Glutamatergic neuron (in vitro differentiated cells): ENCODE results near the gene KLHDC8A. TPM values are rescaled to one million over a fixed set of nuclear protein-coding genes. Genes with fewer than 3 reads are reported as not detected.

Experiments used
- DNase-seq: peaks from one replicate; pipeline ENCODE4 v3.0.0; 2022
- H3K27ac Mint-ChIP-seq: one replicate; pipeline ENCODE4 v1.8.0; 2020; ENCODE audit warnings: mild to moderate bottlenecking, mixed read lengths, inconsistent platforms; ENCODE audit not compliant: unreplicated experiment
- H3K27me3 Mint-ChIP-seq: one replicate; pipeline ENCODE4 v1.8.0; 2020; ENCODE audit warnings: mild to moderate bottlenecking, moderate library complexity, mixed read lengths, inconsistent platforms; ENCODE audit not compliant: unreplicated experiment
- H3K36me3 Mint-ChIP-seq: one replicate; pipeline ENCODE4 v1.8.0; 2020; ENCODE audit warnings: mild to moderate bottlenecking, mixed read lengths, inconsistent platforms; ENCODE audit not compliant: unreplicated experiment
- H3K4me1 Mint-ChIP-seq: one replicate; pipeline ENCODE4 v1.8.0; 2020; ENCODE audit warnings: mild to moderate bottlenecking, low read depth, mixed read lengths, inconsistent platforms; ENCODE audit not compliant: unreplicated experiment
- H3K4me3 Mint-ChIP-seq: one replicate; pipeline ENCODE4 v1.8.0; 2020; ENCODE audit warnings: mild to moderate bottlenecking, mixed read lengths, inconsistent platforms; ENCODE audit not compliant: unreplicated experiment
- H3K9me3 Mint-ChIP-seq: one replicate; pipeline ENCODE4 v1.8.0; 2020; ENCODE audit warnings: mild to moderate bottlenecking, moderate library complexity, mixed read lengths, inconsistent platforms; ENCODE audit not compliant: unreplicated experiment
- total RNA-seq: library from RNA; stranded (reverse); fragmentation: NEBNext Ultra II Directional; extraction: Animal tissue kit (Norgen Biotek cat#: 25700); gene quantifications from one replicate; pipeline ENCODE4 v1.2.1, GENCODE V29; 2021; ENCODE audit not compliant: unreplicated experiment
- TF ChIP-seq, protein P1 (sequence below): fragments of 200-600 bp; sonication (generic); IDR thresholded peaks from one replicate; pipeline ENCODE4 v1.5.0; 2021; ENCODE audit not compliant: partially characterized antibody, unreplicated experiment

KLHDC8A gene
- total RNA-seq, 1 donor from 2014 or later: 125 TPM

- H3K4me1 Mint-ChIP-seq: peaks cover 84% of the 10 kb centered on the region
- H3K9me3 Mint-ChIP-seq: peaks cover 35% of the 10 kb centered on the region
- peaks cover 32% of the 10 kb centered on the region for H3K27me3 Mint-ChIP-seq
- H3K36me3 Mint-ChIP-seq: no peaks in the 10 kb centered on the region
- H3K27ac Mint-ChIP-seq: peak overlapping the region; percentile 99
- no peak for DNase-seq
- H3K4me3 Mint-ChIP-seq: peak overlapping the region; percentile 76
- TF ChIP-seq, protein P1, sequence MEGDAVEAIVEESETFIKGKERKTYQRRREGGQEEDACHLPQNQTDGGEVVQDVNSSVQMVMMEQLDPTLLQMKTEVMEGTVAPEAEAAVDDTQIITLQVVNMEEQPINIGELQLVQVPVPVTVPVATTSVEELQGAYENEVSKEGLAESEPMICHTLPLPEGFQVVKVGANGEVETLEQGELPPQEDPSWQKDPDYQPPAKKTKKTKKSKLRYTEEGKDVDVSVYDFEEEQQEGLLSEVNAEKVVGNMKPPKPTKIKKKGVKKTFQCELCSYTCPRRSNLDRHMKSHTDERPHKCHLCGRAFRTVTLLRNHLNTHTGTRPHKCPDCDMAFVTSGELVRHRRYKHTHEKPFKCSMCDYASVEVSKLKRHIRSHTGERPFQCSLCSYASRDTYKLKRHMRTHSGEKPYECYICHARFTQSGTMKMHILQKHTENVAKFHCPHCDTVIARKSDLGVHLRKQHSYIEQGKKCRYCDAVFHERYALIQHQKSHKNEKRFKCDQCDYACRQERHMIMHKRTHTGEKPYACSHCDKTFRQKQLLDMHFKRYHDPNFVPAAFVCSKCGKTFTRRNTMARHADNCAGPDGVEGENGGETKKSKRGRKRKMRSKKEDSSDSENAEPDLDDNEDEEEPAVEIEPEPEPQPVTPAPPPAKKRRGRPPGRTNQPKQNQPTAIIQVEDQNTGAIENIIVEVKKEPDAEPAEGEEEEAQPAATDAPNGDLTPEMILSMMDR: no peak
Observed at GRCh38 chr1:205353612-205354011, 3.1 kb downstream of the KLHDC8A start.

DNA sequence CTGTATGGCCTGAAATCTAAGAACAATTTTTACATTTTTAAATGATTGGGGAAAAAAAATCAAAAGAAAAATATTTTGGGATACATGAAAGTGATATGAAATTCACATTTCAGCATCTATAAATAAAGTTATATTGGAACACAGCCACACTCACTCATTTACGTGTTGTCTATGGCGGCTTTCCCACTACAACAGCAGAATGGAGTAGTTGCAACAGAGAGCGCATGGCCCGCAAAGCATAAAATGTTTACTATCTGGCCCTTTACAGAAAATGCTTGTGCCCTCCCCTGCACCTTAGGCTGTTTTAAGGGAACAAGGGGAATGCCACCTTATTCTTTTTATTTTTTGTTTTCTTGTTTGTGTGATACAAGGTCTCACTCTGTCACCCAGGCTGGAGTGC is 3.5 kb downstream of the KLHDC8A start:
- TF ChIP-seq, protein P1: no peak
- DNase-seq: no peak
- Mint-ChIP-seq H3K36me3 (no peaks in the 10 kb centered on the region), H3K4me1 (peaks cover 86% of the 10 kb centered on the region), H3K27me3 (peaks cover 32% of the 10 kb centered on the region), H3K9me3 (peaks cover 35% of the 10 kb centered on the region), H3K27ac (peak overlapping the region; percentile 99), H3K4me3 (peak overlapping the region; percentile 76)

- Mint-ChIP-seq H3K27ac (peak overlapping the region; percentile 99), H3K4me3 (peak overlapping the region; percentile 76), H3K9me3 (peaks cover 35% of the 10 kb centered on the region), H3K4me1 (peaks cover 82% of the 10 kb centered on the region), H3K27me3 (peaks cover 32% of the 10 kb centered on the region), H3K36me3 (no peaks in the 10 kb centered on the region)
- TF ChIP-seq, protein P1: no peak
- peak; percentile 99 for DNase-seq
Observed at GRCh38 chr1:205351984-205352713, 4.6 kb downstream of the KLHDC8A start.

GRCh38 chr1:205350691-205351141 is 6.0 kb downstream of the KLHDC8A start:
- Mint-ChIP-seq H3K9me3 (peaks cover 34% of the 10 kb centered on the region), H3K36me3 (no peaks in the 10 kb centered on the region), H3K4me1 (peaks cover 76% of the 10 kb centered on the region), H3K4me3 (peak overlapping the region; percentile 81), H3K27ac (peak overlapping the region; percentile 99), H3K27me3 (peaks cover 32% of the 10 kb centered on the region)
- TF ChIP-seq, protein P1: no peak
- DNase-seq: peak; percentile 78

- H3K27me3 Mint-ChIP-seq: peaks cover 32% of the 10 kb centered on the region
- H3K36me3 Mint-ChIP-seq: no peaks in the 10 kb centered on the region
- no peak for DNase-seq
- peaks cover 32% of the 10 kb centered on the region for H3K9me3 Mint-ChIP-seq
- H3K4me1 Mint-ChIP-seq: peaks cover 73% of the 10 kb centered on the region
- peak overlapping the region; percentile 81 for H3K4me3 Mint-ChIP-seq
- TF ChIP-seq, protein P1: no peak
- peak overlapping the region; percentile 99 for H3K27ac Mint-ChIP-seq
Observed at GRCh38 chr1:205350124-205350523, 6.6 kb downstream of the KLHDC8A start.
